Measurements from ENCODE around the gene ADNP2.

The ADNP2 gene

DNA sequence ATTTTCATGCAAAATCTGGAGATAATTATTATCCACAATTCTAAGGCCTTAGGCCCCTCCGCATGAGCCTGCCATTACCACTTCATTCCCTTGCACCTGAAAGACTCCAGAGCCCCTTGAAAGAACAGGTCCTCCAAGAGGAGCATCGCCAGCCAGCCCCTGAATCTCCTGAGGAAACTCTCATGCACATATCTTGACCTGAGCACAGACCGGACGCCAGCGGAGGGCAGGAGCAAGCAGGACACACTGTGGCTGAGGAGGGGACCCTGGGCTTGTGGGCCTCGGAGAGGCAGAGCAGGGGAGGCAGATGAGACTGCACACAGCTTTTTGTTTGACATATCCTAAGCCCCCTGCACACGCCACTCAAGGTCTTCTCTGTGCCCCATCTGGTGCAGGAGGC, 13.6 kb upstream of the ADNP2 start:
- Histone ChIP-seq H3K4me1 (ENCODE audit: control insufficient read depth in 1 of 2, insufficient read depth in 1 of 2, low read depth in 1 of 2, low read length in 1 of 2) (peaks cover 0 to 6% of the 10 kb centered on the region in 2 experiments), H3K4me3 (ENCODE audit: low read depth in 1 of 2, low read length in 1 of 2) (no peak overlapping the region), H3K27me3 (no peaks in the 10 kb centered on the region), H3K36me3 (no peaks in the 10 kb centered on the region), H3K9me3 (no peaks in the 10 kb centered on the region), H3K27ac (no peak overlapping the region)
- TF ChIP-seq, protein P1, sequence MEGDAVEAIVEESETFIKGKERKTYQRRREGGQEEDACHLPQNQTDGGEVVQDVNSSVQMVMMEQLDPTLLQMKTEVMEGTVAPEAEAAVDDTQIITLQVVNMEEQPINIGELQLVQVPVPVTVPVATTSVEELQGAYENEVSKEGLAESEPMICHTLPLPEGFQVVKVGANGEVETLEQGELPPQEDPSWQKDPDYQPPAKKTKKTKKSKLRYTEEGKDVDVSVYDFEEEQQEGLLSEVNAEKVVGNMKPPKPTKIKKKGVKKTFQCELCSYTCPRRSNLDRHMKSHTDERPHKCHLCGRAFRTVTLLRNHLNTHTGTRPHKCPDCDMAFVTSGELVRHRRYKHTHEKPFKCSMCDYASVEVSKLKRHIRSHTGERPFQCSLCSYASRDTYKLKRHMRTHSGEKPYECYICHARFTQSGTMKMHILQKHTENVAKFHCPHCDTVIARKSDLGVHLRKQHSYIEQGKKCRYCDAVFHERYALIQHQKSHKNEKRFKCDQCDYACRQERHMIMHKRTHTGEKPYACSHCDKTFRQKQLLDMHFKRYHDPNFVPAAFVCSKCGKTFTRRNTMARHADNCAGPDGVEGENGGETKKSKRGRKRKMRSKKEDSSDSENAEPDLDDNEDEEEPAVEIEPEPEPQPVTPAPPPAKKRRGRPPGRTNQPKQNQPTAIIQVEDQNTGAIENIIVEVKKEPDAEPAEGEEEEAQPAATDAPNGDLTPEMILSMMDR (IDR thresholded peaks at IDR 0.05) = no peak

DNA sequence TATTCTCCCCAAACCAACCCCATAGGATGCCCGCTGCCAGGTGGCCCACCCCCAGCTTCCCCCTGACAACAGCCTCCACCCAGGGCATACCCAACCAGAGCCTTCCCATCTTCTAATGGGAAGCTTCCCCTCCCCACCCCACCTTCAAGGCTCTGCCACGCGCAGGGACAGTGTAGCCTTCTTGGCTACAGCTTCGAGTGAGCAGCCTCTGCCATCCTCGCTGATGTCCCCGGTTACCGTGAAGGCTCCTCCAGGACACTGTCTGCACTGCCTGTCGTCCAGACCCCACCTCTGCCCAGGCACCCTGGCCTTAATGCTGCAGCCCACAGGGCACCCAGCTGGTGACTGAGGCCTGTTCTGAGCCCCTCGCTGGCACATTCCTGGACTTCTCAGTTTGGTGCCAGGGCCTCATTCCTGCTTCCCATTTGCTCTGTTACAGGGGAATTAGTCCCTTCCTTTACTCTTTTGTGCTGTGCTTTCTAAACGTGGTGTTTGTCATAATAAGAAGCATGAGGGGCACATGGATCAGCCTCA, 13.0 kb upstream of the ADNP2 start:
- TF ChIP-seq, protein P1 (IDR thresholded peaks at IDR 0.05) = no peak
- H3K4me1 ChIP-seq (ENCODE audit: control insufficient read depth in 1 of 2, insufficient read depth in 1 of 2, low read depth in 1 of 2, low read length in 1 of 2) = peaks cover 0 to 6% of the 10 kb centered on the region in 2 experiments
- no peak overlapping the region for H3K27ac ChIP-seq
- H3K27me3 ChIP-seq = no peaks in the 10 kb centered on the region
- no peaks in the 10 kb centered on the region for H3K36me3 ChIP-seq
- no peak overlapping the region for H3K4me3 ChIP-seq (ENCODE audit: low read depth in 1 of 2, low read length in 1 of 2)
- H3K9me3 ChIP-seq = no peaks in the 10 kb centered on the region

DNA sequence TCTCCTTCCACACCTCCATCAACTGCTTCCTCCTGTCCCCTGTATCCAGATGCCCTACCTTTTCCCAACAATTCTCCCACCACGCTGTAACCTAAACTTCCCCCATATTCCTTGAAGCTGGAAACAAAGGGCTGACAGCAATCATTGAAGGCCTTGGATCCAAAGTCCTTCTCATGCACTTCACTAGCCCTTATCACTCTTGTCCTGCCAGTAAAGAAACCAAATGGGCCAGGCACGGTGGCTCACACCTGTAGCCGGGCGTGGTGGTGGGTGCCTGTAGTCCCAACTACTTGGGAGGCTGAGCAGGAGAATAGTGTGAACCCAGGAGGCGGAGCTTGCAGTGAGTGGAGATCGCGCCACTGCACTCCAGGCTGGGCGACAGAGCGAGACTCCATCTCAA, 11.9 kb upstream of the ADNP2 start:
- Histone ChIP-seq H3K4me1 (ENCODE audit: control insufficient read depth in 1 of 2, insufficient read depth in 1 of 2, low read depth in 1 of 2, low read length in 1 of 2) (peaks cover 0 to 6% of the 10 kb centered on the region in 2 experiments), H3K4me3 (ENCODE audit: low read depth in 1 of 2, low read length in 1 of 2) (no peak overlapping the region), H3K36me3 (no peaks in the 10 kb centered on the region), H3K27ac (no peak overlapping the region), H3K9me3 (no peaks in the 10 kb centered on the region), H3K27me3 (no peaks in the 10 kb centered on the region)
- TF ChIP-seq, protein P1 (IDR thresholded peaks at IDR 0.05) = no peak

DNA sequence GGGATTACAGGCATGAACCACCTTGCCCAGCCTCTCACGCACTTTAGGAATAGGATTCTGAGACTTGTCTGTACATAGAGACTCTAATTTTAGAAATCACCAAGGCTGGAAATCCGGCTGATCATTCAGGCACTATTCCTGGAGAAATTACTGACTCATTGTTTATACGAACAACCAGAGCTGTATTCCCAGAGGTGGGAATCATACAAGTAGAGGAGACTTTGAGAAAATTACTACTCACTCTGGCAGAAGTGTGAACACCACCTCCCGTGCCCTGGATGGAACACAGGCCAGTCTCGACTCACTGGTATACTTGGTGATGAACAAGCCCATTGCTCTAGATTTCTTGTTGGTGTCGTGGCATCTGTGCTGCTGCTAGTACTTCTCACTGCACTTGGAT, 5.8 kb upstream of the ADNP2 start:
- Histone ChIP-seq H3K27me3 (no peaks in the 10 kb centered on the region), H3K4me1 (ENCODE audit: control insufficient read depth in 1 of 2, insufficient read depth in 1 of 2, low read depth in 1 of 2, low read length in 1 of 2) (no peaks in the 10 kb centered on the region), H3K36me3 (no peaks in the 10 kb centered on the region), H3K9me3 (no peaks in the 10 kb centered on the region), H3K27ac (no peak overlapping the region), H3K4me3 (ENCODE audit: low read depth in 1 of 2, low read length in 1 of 2) (no peak overlapping the region)
- TF ChIP-seq, protein P1 (IDR thresholded peaks at IDR 0.05) = no peak

DNA sequence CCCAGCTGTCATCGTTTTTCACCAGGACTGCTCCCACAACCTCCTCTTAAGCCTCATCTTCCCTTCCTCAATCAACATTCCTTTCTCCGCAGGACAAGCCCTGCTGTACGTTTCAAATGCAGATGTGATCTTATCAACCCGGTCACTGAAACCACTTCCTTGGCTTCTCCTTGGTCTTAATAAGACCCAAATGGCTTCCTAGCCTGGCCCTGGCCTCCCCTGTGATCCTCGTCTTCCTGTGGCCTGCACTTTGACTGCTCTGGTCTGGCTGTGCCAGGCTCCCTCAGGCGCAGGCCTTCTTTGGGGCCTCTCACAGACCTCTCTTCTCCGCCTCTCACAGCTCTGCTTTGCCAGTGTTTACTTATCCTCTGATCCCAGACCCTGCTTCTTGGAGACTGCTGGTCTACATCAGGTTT, 4.7 kb upstream of the ADNP2 start:
- H3K9me3 ChIP-seq = no peaks in the 10 kb centered on the region
- TF ChIP-seq, protein P1 (IDR thresholded peaks at IDR 0.05) = no peak
- no peaks in the 10 kb centered on the region for H3K27me3 ChIP-seq
- H3K36me3 ChIP-seq = no peaks in the 10 kb centered on the region
- peaks cover 0 to 3% of the 10 kb centered on the region in 2 experiments for H3K4me1 ChIP-seq (ENCODE audit: control insufficient read depth in 1 of 2, insufficient read depth in 1 of 2, low read depth in 1 of 2, low read length in 1 of 2)
- H3K4me3 ChIP-seq (ENCODE audit: low read depth in 1 of 2, low read length in 1 of 2) = no peak overlapping the region
- no peak overlapping the region for H3K27ac ChIP-seq
